Ishikawa (cell line): ENCODE results near the gene FAAP100.

Source experiments
- CEBPB ChIP-seq: IDR thresholded peaks from 2 replicates; pipeline ENCODE4 v1.6.1; 2012
- CREB1 ChIP-seq: IDR thresholded peaks from 2 replicates; pipeline ENCODE4 v1.6.1; 2012; ENCODE audit warnings: low read depth
- EP300 ChIP-seq: IDR thresholded peaks from 2 replicates; pipeline ENCODE4 v1.6.1; 2012; ENCODE audit warnings: borderline replicate concordance
- MAX ChIP-seq: IDR thresholded peaks from 2 replicates; pipeline ENCODE4 v1.6.1; 2012
- RAD21 ChIP-seq: IDR thresholded peaks from 2 replicates; pipeline ENCODE4 v1.6.1; 2012; ENCODE audit warnings: low read depth
- REST ChIP-seq: IDR thresholded peaks from 2 replicates; pipeline ENCODE4 v1.6.1; 2012; ENCODE audit warnings: low read depth, mild to moderate bottlenecking
- TAF1 ChIP-seq: IDR thresholded peaks from 2 replicates; pipeline ENCODE4 v1.6.1; 2012; ENCODE audit warnings: low read depth, mild to moderate bottlenecking
- TCF12 ChIP-seq: IDR thresholded peaks from 2 replicates; pipeline ENCODE4 v1.6.1; 2012; ENCODE audit warnings: low read depth
- YY1 ChIP-seq: IDR thresholded peaks from 2 replicates; pipeline ENCODE4 v1.6.1; 2012; ENCODE audit warnings: low read depth

- no peak for TF ChIP-seq EP300
- TF ChIP-seq YY1, result no peak
- no peak for TF ChIP-seq TAF1
- TF ChIP-seq CEBPB, result no peak
- no peak for TF ChIP-seq CREB1
- no peak for TF ChIP-seq REST
- TF ChIP-seq MAX, result no peak; the same call in 1 of the 2 replicates
- no peak for TF ChIP-seq RAD21
- no peak for TF ChIP-seq TCF12
Observed at GRCh38 chr17:81513753-81514488, 38.2 kb downstream of the FAAP100 start.
